ENCODE data around the gene SDK2.

GRCh38 chr17:73348829-73349095 lies 295.5 kb downstream of the SDK2 start:
- TF ChIP-seq CTCF (IDR thresholded peaks at IDR 0.05; ENCODE audit: low read depth, low read length, poor library complexity, severe bottlenecking) (no peak), EZH2phosphoT487 (IDR thresholded peaks at IDR 0.05; ENCODE audit: borderline replicate concordance, low read length) (no peak)

Data from DOHH2 (cell line).